A549 (cell line): ENCODE measurements around the gene MPP2. TPM values are rescaled to one million over a fixed set of nuclear protein-coding genes. Genes with fewer than 3 reads are reported as not detected.
A peak's percentile ranks its signal among the peaks of the same experiment; 100 is the strongest.

Experiments used
- ATAC-seq, 2 experiments: fragments of 200-7000 bp in 1 of 2; fragments of >200 bp in 1 of 2; cut with Nextera tagmentation in 1 of 2; cut with Tn5 transposase in 1 of 2; 3 replicates each; pipeline versions ENCODE4 v1.8.0 to v1.9.1; 2018 to 2020; ENCODE audit warnings: mild to moderate bottlenecking in 1 of 2, moderate library complexity in 1 of 2
- CTCF ChIA-PET: fragments of 300-600 bp; sonication (Branson Sonifier 250); formaldehyde crosslinking; extraction: SDS; loops from one replicate; lab custom pipeline; 2021; ENCODE audit warnings: antibody characterized with exemption, inconsistent platforms; lab: Yijun Ruan, JAX
- POLR2A ChIA-PET: fragments of 350-600 bp; formaldehyde crosslinking; extraction: SDS; loops from one replicate; lab custom pipeline; 2021; ENCODE audit warnings: antibody characterized with exemption, inconsistent platforms; lab: Yijun Ruan, JAX
- DNase-seq, 2 experiments: peaks; one replicate each; pipeline versions ENCODE4 v3.0.0 to v3.0.0-alpha.2; 2011 to 2016; ENCODE audit warnings: low read depth in 1 of 2, low spot score in 1 of 2
- FAIRE-seq: peaks from 2 replicates; lab custom pipeline; 2011; peaks lifted over from hg19 to GRCh38; lab: Jason Lieb, UNC
- H3K27ac ChIP-seq, 2 experiments: fragments of >200 bp; sonication (Bioruptor Twin); formaldehyde crosslinking; 3 replicates each; pipeline ENCODE4 v1.5.1; 2016 to 2017
- H3K4me1 ChIP-seq: fragments of >200 bp; sonication (Bioruptor Twin); formaldehyde crosslinking; 3 replicates; pipeline ENCODE4 v1.6.1; 2016
- H3K4me2 ChIP-seq: fragments of >200 bp; sonication (Bioruptor Twin); formaldehyde crosslinking; 3 replicates; pipeline ENCODE4 v1.6.1; 2016
- H3K4me3 ChIP-seq: fragments of >200 bp; sonication (Bioruptor Twin); formaldehyde crosslinking; 3 replicates; pipeline ENCODE4 v1.5.1; 2016
- H3K9me3 ChIP-seq: fragments of >200 bp; sonication (Bioruptor Twin); formaldehyde crosslinking; 3 replicates; pipeline ENCODE4 v1.6.1; 2016
- CBX2 ChIP-seq: fragments of 200-600 bp; sonication (generic); IDR thresholded peaks from 2 replicates; pipeline ENCODE4 v1.6.1; 2016; ENCODE audit warnings: low read depth, mild to moderate bottlenecking, borderline replicate concordance
- CEBPB ChIP-seq, 2 experiments: fragments of >200 bp in 1 of 2; sonication (Bioruptor Twin) in 1 of 2; formaldehyde crosslinking in 1 of 2; IDR thresholded peaks; 2 replicates each; pipeline ENCODE4 v1.6.1; 2012 to 2016
- EP300 ChIP-seq, 2 experiments: fragments of >200 bp; sonication (Bioruptor Twin); formaldehyde crosslinking; IDR thresholded peaks; 2 replicates in 1 of 2; 3 replicates in 1 of 2; pipeline ENCODE4 v1.6.1; 2016 to 2017
- HOXB13 ChIP-seq: fragments of 250-450 bp; sonication (Bioruptor Pico); IDR thresholded peaks from 2 replicates; pipeline ENCODE4 v1.5.0; 2020; ENCODE audit warnings: low read depth, mild to moderate bottlenecking, moderate library complexity
- JUNB ChIP-seq: fragments of >200 bp; sonication (Bioruptor Twin); formaldehyde crosslinking; IDR thresholded peaks from 2 replicates; pipeline ENCODE4 v1.6.1; 2016
- KDM1A ChIP-seq: fragments of 200-600 bp; sonication (generic); IDR thresholded peaks from 2 replicates; pipeline ENCODE4 v1.6.1; 2016; ENCODE audit warnings: low read depth, mild to moderate bottlenecking
- MAX ChIP-seq: IDR thresholded peaks from 2 replicates; pipeline ENCODE4 v1.6.1; 2012
- NR3C1 ChIP-seq: fragments of >200 bp; sonication (Bioruptor Twin); formaldehyde crosslinking; IDR thresholded peaks from 3 replicates; pipeline ENCODE4 v1.6.1; 2017
- RCOR1 ChIP-seq: fragments of 150-350 bp; IDR thresholded peaks from 2 replicates; pipeline ENCODE4 v1.6.1; 2014; ENCODE audit warnings: antibody characterized with exemption, low read length, low read depth
- REST ChIP-seq: fragments of 200-600 bp; sonication (generic); IDR thresholded peaks from 2 replicates; pipeline ENCODE4 v1.6.1; 2016; ENCODE audit warnings: antibody characterized with exemption, mild to moderate bottlenecking, moderate library complexity
- SMC3 ChIP-seq: fragments of >200 bp; sonication (Bioruptor Twin); formaldehyde crosslinking; IDR thresholded peaks from 3 replicates; pipeline ENCODE4 v1.6.1; 2018; ENCODE audit warnings: inconsistent platforms
- SREBF2 ChIP-seq: fragments of 450-650 bp; IDR thresholded peaks from 2 replicates; pipeline ENCODE4 v1.6.1; 2014; ENCODE audit warnings: mild to moderate bottlenecking, moderate library complexity
- TP53 ChIP-seq: fragments of 250-450 bp; sonication (Bioruptor Pico); IDR thresholded peaks from 2 replicates; pipeline ENCODE4 v1.5.0; 2021; ENCODE audit warnings: mild to moderate bottlenecking, moderate library complexity
- USF2 ChIP-seq: fragments of 450-650 bp; IDR thresholded peaks from 2 replicates; pipeline ENCODE4 v1.6.1; 2014; ENCODE audit warnings: antibody characterized with exemption
- ZC3H11A ChIP-seq: fragments of 450-650 bp; IDR thresholded peaks from 2 replicates; pipeline ENCODE4 v1.6.1; 2014; ENCODE audit warnings: antibody characterized with exemption, mild to moderate bottlenecking
- WGBS: methylation state at CpG from one replicate; pipeline ENCODE4 v1.1.6; 2017; ENCODE audit errors: missing lambda C conversion rate; 5-methylcytosine and 5-hydroxymethylcytosine counted together
- polyA plus RNA-seq, 4 experiments: library from polyadenylated mRNA; depleted of rRNA in 3 of 4; stranded (reverse); fragments of >200 nt; fragmentation: RNase III in 1 of 4; extraction: RNeasy Plus Mini Kit Qiagen cat#74134 plus additional on column Dnase treatment in 1 of 4; gene quantifications; 2 replicates in 3 of 4; 3 replicates in 1 of 4; pipeline ENCODE4 v1.2.3, GENCODE V29; 2011 to 2017

MPP2 gene
- polyA plus RNA-seq, 2 of the 4 experiments (the other 2 are of a cell fraction): 3.8 to 4.2 TPM

GRCh38 chr17:43938838-43939182, 31.5 kb upstream of the MPP2 start (continued):
- TF ChIP-seq HOXB13 (no peak), JUNB (no peak), USF2 (no peak), CBX2 (no peak), SMC3 (no peak), NR3C1 (no peak), SREBF2 (no peak), EP300 (IDR thresholded peaks at IDR 0.05) (no peak)
- TF ChIP-seq, all 56 proteins: peak for 0

- POLR2A ChIA-PET: no interaction called here
- no peak overlapping the region for H3K4me2 ChIP-seq
- ATAC-seq: no peak
- FAIRE-seq: no peak
- TF ChIP-seq SMC3 (no peak), RCOR1 (no peak), CEBPB (IDR thresholded peaks at IDR 0.05) (no peak), TP53 (CRISPR knock-in tag) (no peak)
- H3K4me1 ChIP-seq: peaks cover 11% of the 10 kb centered on the region
- CTCF ChIA-PET: interaction anchor here (0.6 to 22.4 kb wide), 10 partner anchors 11 to 82 kb away, joined by 3 to 657 read pairs (median 4); partner anchors contain the start of genes MPP2 and NAGS
- no peak for DNase-seq
- H3K27ac ChIP-seq: no peak overlapping the region
- no peak overlapping the region for H3K4me3 ChIP-seq
- WGBS: 90% methylated on average over 3 of the region's 3 CpGs
- H3K9me3 ChIP-seq: no peaks in the 10 kb centered on the region
Measured at GRCh38 chr17:43936434-43936833, 29.1 kb upstream of the MPP2 start.

GRCh38 chr17:43935926-43936261, 28.6 kb upstream of the MPP2 start:
- CTCF ChIA-PET: interaction anchor here (1.2 to 22.4 kb wide), 5 partner anchors 8 to 62 kb away, joined by 3 to 657 read pairs (median 6); partner anchors contain the start of genes MPP2 and NAGS
- no peak for ATAC-seq
- DNase-seq: no peak
- TF ChIP-seq RCOR1 (no peak), ZC3H11A (no peak), MAX (no peak), REST (no peak)
- peaks cover 17% of the 10 kb centered on the region for H3K4me1 ChIP-seq
- H3K4me2 ChIP-seq: no peak overlapping the region
- WGBS: 87% methylated on average over 6 of the region's 6 CpGs
- H3K27ac ChIP-seq: no peak overlapping the region
- H3K4me3 ChIP-seq: no peak overlapping the region
- no peak for FAIRE-seq
- POLR2A ChIA-PET: no interaction called here
- no peaks in the 10 kb centered on the region for H3K9me3 ChIP-seq

- POLR2A ChIA-PET: no interaction called here
- H3K4me3 ChIP-seq: no peak overlapping the region
- WGBS: 69% methylated on average over 5 of the region's 5 CpGs
- no peak for ATAC-seq
- no peak overlapping the region for H3K27ac ChIP-seq
- no peak for FAIRE-seq
- DNase-seq: no peak
- CTCF ChIA-PET: interaction anchor here (1.2 to 22.4 kb wide), 5 partner anchors 8 to 63 kb away, joined by 3 to 657 read pairs (median 6); partner anchors contain the start of genes MPP2 and NAGS
- no peaks in the 10 kb centered on the region for H3K9me3 ChIP-seq
- TF ChIP-seq KDM1A (0 out of 2 replicates have a peak, but pooled peaks have one; percentile 22), ZC3H11A (no peak)
- H3K4me1 ChIP-seq: peaks cover 22% of the 10 kb centered on the region
- H3K4me2 ChIP-seq: no peak overlapping the region
Measured at GRCh38 chr17:43935204-43935925, 28.0 kb upstream of the MPP2 start.
